Glomerular endothelial cell (primary cell): ENCODE measurements around the gene CDHR4. TPM values are rescaled to one million over a fixed set of nuclear protein-coding genes. Genes with fewer than 3 reads are reported as not detected.

Source experiments
- DNase-seq: peaks from one replicate; pipeline ENCODE4 v3.0.0-alpha.2; 2011; ENCODE audit warnings: low read depth, low spot score; ENCODE audit errors: extremely low read depth
- total RNA-seq: library from RNA; depleted of rRNA; stranded (reverse); fragments of >200 nt; gene quantifications from 2 replicates; pipeline ENCODE4 v1.2.3, GENCODE V29; 2015

The CDHR4 gene
- total RNA-seq, 1 donor from 2014 or later: not detected

GRCh38 chr3:49804141-49805041 is 4.7 kb upstream of the CDHR4 start:
- DNase-seq: no peak

- no peak for DNase-seq
Observed at GRCh38 chr3:49803465-49804140, 3.9 kb upstream of the CDHR4 start.

- DNase-seq: no peak
Observed at GRCh38 chr3:49802719-49803464, 3.2 kb upstream of the CDHR4 start, which contains the start of gene INKA1. TSS of gene INKA1 (plus strand) at chr3:49803261. CDS start at chr3:49803393, 132 bp downstream.

- DNase-seq: no peak
Observed at GRCh38 chr3:49801160-49801559, 1.5 kb upstream of the CDHR4 start.

GRCh38 chr3:49799105-49799504 is 568 bp downstream of the CDHR4 start:
- DNase-seq: no peak

- DNase-seq: no peak
Observed at GRCh38 chr3:49794926-49795905, 4.5 kb downstream of the CDHR4 start.

- no peak for DNase-seq
Observed at GRCh38 chr3:49794431-49794830, 5.2 kb downstream of the CDHR4 start.

- no peak for DNase-seq
Observed at GRCh38 chr3:49793486-49794085, 6.1 kb downstream of the CDHR4 start.

- DNase-seq: no peak
Observed at GRCh38 chr3:49792371-49793150, 7.1 kb downstream of the CDHR4 start.

- DNase-seq: no peak
Observed at GRCh38 chr3:49791571-49791970, 8.1 kb downstream of the CDHR4 start.

- no peak for DNase-seq
Observed at GRCh38 chr3:49790626-49791411, 8.9 kb downstream of the CDHR4 start.

- DNase-seq: no peak
Observed at GRCh38 chr3:49788056-49788455, 11.6 kb downstream of the CDHR4 start.

GRCh38 chr3:49787536-49787935 is 12.1 kb downstream of the CDHR4 start:
- no peak for DNase-seq

- no peak for DNase-seq
Observed at GRCh38 chr3:49787182-49787464, 12.6 kb downstream of the CDHR4 start.

GRCh38 chr3:49786357-49787181 is 13.1 kb downstream of the CDHR4 start, which contains the start of gene IP6K1:
TSS of gene IP6K1 (minus strand) at chr3:49786542. CDS start at chr3:49748040, 38,502 bp downstream.
- DNase-seq: peak; percentile 98

- DNase-seq: no peak
Observed at GRCh38 chr3:49785565-49786356, 13.9 kb downstream of the CDHR4 start.
